ENCODE measurements around the gene TCF7. TPM values are rescaled to one million over a fixed set of nuclear protein-coding genes. Genes with fewer than 3 reads are reported as not detected.

TCF7 gene
- total RNA-seq, 1 experiment from 2014 or later = 18.2 TPM

GRCh38 chr5:134120386-134121138, 6.1 kb downstream of the TCF7 start:
- Mint-ChIP-seq H3K27ac (peak overlapping the region in 1 of 3 experiments; percentile 65; a peak in 2 of 7 replicates), H3K4me3 (no peak overlapping the region; a peak in 1 of 5 replicates), H3K4me1 (no peaks in the 10 kb centered on the region), H3K36me3 (ENCODE audit: insufficient read depth in 1 of 3, low read depth in 3 of 3) (peaks cover 0 to 20% (median 14%) of the 10 kb centered on the region in 3 experiments; a peak in 3 of 7 replicates), H3K27me3 (ENCODE audit: low read depth) (peaks cover 2% of the 10 kb centered on the region), H3K9me3 (no peaks in the 10 kb centered on the region)
- Histone ChIP-seq H3K23ac (ENCODE audit: insufficient read length, low read depth, low read length) (no peak overlapping the region), H3K9ac (ENCODE audit: extremely low read depth, insufficient read length, low read length) (no peak overlapping the region), H4K91ac (ENCODE audit: insufficient read length, low read depth, low read length) (no peak overlapping the region), H3K27me3 (ENCODE audit: insufficient read depth, low read length) (no peaks in the 10 kb centered on the region), H3K79me2 (ENCODE audit: insufficient read depth, low read length) (no peaks in the 10 kb centered on the region), H4K8ac (replicated peaks; ENCODE audit: insufficient read length, low read depth, low read length) (no peak overlapping the region), H3K27ac (ENCODE audit: insufficient read length, low read depth, low read length) (no peak overlapping the region), H3T11ph (ENCODE audit: low read length) (no peak overlapping the region), H3K4me1 (ENCODE audit: insufficient read depth, low read length) (no peaks in the 10 kb centered on the region), H2BK120ac (ENCODE audit: low read depth, low read length, poor library complexity, severe bottlenecking) (no peak overlapping the region), H2BK12ac (ENCODE audit: insufficient read length, low read depth, low read length) (no peak overlapping the region), H3K4ac (ENCODE audit: low read depth, low read length) (no peak overlapping the region), H3K9me3 (ENCODE audit: control insufficient read depth, low read depth, low read length) (no peaks in the 10 kb centered on the region), H2BK15ac (ENCODE audit: low read depth, low read length) (no peak overlapping the region), H3K18ac (ENCODE audit: insufficient read length, low read depth, low read length) (no peak overlapping the region), H4K5ac (ENCODE audit: insufficient read length, low read depth, low read length) (no peak overlapping the region), H2AK5ac (ENCODE audit: insufficient read length, low read length) (no peak overlapping the region), H3K23me2 (ENCODE audit: insufficient read length, low read depth, low read length, poor library complexity, severe bottlenecking) (peaks cover 2% of the 10 kb centered on the region), H4K20me1 (ENCODE audit: control insufficient read depth, insufficient read depth, insufficient read length) (peaks cover 3% of the 10 kb centered on the region), H3K4me2 (ENCODE audit: insufficient read depth, insufficient read length, low read length) (no peak overlapping the region), H3K79me1 (ENCODE audit: insufficient read depth, low read depth, low read length, poor library complexity, severe bottlenecking) (no peaks in the 10 kb centered on the region), H2BK20ac (ENCODE audit: low read depth, low read length, poor library complexity, severe bottlenecking) (no peak overlapping the region), H2AFZ (ENCODE audit: low read length) (no peak overlapping the region), H3K56ac (ENCODE audit: insufficient read length, low read depth, low read length) (no peak overlapping the region), H2BK5ac (ENCODE audit: insufficient read length, low read length) (no peak overlapping the region), H3K14ac (ENCODE audit: insufficient read depth, low read length) (no peak overlapping the region)
- TF ChIP-seq CTCF (conservative IDR thresholded peaks at IDR 0.05) = no peak
- WGBS (ENCODE audit: extremely low coverage, insufficient read length, low lambda C conversion rate) = no CpG with 5 or more reads among the region's 17 CpGs
- no peak for DNase-seq

Data from H9 (cell line).